ENCODE measurements around the gene GBA2.

DNA sequence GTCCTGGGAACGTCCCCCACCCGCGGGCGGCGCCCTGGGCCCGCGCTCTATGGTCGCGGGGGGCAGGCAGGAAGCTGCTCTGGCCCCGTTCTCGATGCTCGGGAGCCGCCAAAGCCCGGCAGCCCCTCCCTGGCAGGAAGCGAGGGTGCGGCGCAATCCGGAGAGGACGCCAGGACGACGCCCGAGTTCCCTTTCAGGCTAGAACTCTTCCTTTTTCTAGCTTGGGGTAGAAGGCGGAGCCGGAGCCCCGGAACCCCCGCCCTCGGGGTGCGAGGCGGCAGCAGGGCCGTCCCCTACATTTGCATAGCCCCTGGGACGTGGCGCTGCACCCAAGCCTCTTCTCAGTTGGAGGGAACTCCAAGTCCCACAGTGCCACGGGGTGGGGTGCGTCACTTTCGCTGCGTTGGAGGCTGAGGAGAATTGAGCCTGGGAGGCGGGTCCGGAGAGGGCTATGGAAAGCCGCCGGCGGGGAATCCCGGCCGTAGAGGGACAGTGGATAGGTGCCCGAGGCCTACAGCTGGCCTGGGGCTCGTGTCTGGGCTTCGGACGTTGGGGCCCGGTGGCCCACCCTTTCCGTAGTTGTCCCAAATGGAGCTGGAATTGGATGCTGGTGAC lies 16.7 kb downstream of the GBA2 start, which contains the start of the genes CREB3 and TLN1:
- TF ChIP-seq CTCF (optimal IDR thresholded peaks at IDR 0.05 in 1 of 3, IDR thresholded peaks at IDR 0.05 in 1 of 3, conservative IDR thresholded peaks at IDR 0.05 in 1 of 3; ENCODE audit: extremely low read depth in 1 of 3, insufficient read depth in 2 of 3, low read length in 3 of 3) = peak in 1 of 3 experiments; percentile 51
- no peak for TF ChIP-seq EZH2 (IDR thresholded peaks at IDR 0.05; ENCODE audit: low read length)
